Measurements from ENCODE around the gene PEDS1.
"Not testable (repeated sequence)": the region's sequence is repeated elsewhere in the genome, so short reads cannot be mapped to it uniquely, and the experiment has no call there.

PEDS1 gene

GRCh38 chr20:50112512-50113419, 40.8 kb downstream of the PEDS1 start, which contains the start of gene UBE2V1:
TSS of gene UBE2V1 (minus strand) at chr20:50113150. CDS start at chr20:50113128, 22 bp downstream.
- DNase-seq, result peak; percentile 79

GRCh38 chr20:50111829-50112495, 41.6 kb downstream of the PEDS1 start:
- DNase-seq, result no peak

GRCh38 chr20:50111120-50111828, 42.2 kb downstream of the PEDS1 start:
- DNase-seq, result no peak

GRCh38 chr20:50110141-50111047, 43.1 kb downstream of the PEDS1 start:
- DNase-seq, result peak; percentile 91

- no peak for DNase-seq
These were observed 44.8 kb downstream of the PEDS1 start for GRCh38 chr20:50108556-50109235.

GRCh38 chr20:50107796-50108331, 45.7 kb downstream of the PEDS1 start:
- no peak for DNase-seq

GRCh38 chr20:50107086-50107660, 46.4 kb downstream of the PEDS1 start:
- no peak for DNase-seq

GRCh38 chr20:50106669-50107068, 46.9 kb downstream of the PEDS1 start:
- not testable (repeated sequence) for DNase-seq
